ENCODE measurements around the gene MT1G.
"Not testable (repeated sequence)": the region's sequence is repeated elsewhere in the genome, so short reads cannot be mapped to it uniquely, and the experiment has no call there.

The MT1G gene

GRCh38 chr16:56667581-56668571 is at the start of gene MT1G:
MT1G (minus strand) TSS chr16:56668065; CDS start chr16:56667993, 72 bp downstream.
- DNase-seq = peak; percentile 87

GRCh38 chr16:56717532-56717931 is 49.7 kb upstream of the MT1G start:
- DNase-seq = not testable (repeated sequence)

DNA sequence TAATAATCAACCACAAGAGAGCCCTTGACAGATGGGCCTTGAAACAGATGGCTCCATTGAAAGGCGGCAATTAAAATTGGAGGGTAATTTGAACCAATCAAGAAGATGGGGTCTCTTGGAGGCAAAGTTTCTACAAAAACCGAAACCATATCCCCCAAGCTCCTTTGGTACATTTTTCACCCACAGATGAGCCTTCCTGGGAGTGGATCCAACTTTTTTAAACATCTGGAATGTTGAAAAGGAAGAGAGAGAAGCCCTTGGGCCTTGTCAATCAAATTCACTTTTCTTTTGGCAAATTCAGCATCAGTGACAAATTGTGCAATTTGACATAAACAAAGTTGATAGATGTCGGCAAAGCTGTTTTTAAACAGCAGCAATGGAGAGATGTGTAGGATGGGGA is 48.9 kb upstream of the MT1G start:
- no peak for DNase-seq

DNA sequence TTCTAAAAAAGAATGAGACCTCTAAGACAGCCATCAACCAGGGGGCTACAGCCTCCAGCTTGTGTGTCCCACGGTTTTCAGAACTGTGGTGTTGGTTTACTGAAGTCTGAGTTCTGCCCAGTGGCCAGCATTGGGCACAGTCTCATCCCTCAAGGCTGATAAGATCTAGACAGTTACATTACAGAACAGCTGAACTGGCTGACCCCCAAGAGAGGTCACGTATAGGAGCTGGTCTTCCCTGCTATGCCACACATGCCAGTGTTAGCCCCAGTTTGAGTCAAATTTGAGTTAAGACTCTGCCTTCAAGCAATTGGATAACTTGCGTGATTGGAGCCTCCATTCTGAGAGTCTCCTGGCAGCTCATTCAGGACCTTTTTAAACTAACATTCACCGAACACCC is 47.3 kb upstream of the MT1G start:
- DNase-seq = no peak

DNA sequence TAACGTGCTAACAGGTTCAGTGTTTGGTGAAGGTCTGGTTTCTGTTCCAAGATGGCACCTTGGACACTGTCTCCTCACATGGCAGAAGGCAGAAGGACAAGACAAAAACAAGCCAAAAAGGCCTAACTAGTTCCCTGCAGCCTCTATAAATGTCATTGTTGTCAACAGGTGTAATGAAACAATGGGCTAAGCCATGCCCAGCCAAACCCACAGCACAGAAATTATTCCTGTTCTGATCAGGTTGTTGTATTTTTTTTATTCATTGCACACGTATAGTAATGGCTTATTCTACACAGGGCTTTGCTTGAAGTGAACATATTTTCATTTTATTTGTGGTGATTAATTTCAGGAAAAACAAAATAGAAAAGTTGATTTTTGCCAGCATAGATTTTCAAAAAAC is 45.9 kb upstream of the MT1G start:
- no peak for DNase-seq

DNA sequence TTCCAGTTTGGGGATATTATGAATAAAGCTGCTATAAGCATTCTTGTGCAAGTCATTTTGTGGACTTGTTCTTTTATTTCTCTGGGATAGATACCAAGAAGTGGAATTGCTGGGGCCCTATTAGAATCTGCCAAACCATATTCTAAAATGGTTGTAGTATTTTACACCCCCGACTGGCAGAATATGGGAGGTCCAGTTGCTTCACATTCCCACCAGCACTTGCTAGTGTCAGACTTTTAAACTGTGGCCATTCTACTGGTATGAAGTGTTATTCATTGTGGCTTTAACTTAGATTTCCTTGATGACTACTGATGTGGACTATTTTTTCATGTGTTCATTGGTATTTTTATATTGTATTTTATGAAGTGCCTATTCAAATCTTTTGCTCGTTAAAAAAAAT is 44.0 kb upstream of the MT1G start:
- DNase-seq = no peak

- DNase-seq = no peak
Measured at GRCh38 chr16:56710181-56710737, 42.4 kb upstream of the MT1G start.

DNA sequence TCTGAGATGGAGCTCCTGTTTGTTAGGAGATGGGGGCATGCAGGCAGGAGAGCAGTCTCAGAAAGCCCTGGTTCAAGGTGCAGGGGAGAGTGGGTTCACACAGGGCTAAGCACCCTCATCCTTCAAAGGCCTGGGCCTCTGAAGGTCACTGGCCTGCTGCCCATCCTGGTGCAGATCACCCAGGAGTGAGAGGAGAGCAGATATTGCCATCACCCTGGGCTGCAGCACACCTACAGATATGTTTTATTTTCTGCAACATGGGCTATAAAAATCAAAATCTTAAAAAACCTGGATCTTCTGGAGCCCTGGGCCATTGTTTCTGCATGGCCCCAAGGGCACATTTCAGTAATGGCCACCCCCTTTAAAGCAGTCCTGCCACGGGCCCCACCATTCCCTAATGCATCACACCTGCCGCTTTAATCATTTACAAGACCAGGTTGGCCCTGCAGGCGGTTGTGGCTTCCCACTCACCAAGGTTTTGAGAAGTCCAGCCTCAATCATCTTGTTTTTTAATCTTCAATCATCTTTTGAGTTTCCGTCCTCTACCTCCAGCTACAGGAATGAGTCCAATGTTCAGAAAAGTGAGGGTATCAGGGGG is 41.7 kb upstream of the MT1G start:
- DNase-seq = no peak

DNA sequence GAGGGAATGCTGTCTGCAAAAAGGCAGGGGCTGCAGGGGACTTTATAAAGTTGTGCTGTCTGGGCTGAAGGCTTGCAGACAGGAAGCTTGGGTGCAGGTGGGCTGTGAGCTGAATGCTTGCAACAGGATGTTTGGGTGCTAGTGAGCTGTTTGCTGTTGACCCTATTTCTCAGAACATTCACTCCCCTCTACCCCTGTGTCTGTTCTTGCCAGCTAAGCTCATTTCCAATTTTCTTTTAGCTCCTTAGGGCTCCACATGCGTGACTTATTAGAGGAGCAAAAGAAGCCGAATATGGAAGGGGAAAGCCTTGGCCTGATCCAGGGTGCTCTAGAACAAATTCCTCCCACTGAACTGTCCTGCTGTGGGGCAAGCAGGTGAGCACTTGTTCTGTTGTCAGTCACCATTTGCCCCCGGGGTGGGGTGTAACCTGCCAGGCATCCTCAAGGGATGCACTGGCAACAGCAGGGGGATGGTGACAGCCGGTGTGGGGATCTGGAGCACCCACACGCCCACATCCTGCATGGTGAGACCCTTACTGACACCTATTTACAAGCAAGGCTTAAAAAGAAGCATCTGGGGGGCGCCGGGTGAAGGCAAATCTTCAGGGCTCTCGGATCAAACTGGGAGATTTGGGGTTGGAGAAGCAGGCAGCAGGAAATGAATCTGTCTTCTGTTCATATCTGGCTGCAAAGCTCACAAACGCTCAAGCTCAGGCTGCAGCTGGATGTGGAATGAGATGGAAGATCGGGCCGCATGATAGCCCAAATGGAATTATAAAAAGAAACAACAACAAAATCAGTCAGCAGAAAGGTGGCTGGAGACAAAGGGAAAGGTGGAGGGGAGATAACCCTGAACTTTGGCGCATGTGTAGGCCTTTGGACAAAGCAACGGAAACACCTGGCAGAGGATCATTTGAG is 40.9 kb upstream of the MT1G start:
- DNase-seq = no peak

GRCh38 chr16:56702836-56703235 is 35.0 kb upstream of the MT1G start:
- DNase-seq = no peak

DNA sequence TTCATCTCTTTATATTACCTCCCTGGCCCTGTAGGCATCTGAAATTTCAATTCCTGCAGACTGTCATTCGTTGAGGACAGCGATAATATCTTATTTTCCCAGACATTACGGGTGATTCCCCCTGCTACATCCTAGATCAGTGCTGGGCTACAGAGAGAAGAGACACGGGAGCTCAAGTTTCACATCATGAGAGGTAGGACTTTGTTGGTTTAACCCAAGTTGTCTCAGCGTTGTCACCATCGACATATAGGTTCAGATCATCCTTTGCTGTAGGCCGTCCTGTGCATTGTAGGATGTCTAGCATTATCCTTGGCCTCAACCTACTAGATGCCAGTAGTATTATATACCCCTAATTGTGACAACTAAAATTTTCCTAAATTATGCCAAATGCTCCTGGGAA is 33.7 kb upstream of the MT1G start:
- DNase-seq = no peak

GRCh38 chr16:56700631-56701030 is 32.8 kb upstream of the MT1G start:
- DNase-seq = no peak

- DNase-seq = no peak
Measured at GRCh38 chr16:56700195-56700594, 32.3 kb upstream of the MT1G start.

DNA sequence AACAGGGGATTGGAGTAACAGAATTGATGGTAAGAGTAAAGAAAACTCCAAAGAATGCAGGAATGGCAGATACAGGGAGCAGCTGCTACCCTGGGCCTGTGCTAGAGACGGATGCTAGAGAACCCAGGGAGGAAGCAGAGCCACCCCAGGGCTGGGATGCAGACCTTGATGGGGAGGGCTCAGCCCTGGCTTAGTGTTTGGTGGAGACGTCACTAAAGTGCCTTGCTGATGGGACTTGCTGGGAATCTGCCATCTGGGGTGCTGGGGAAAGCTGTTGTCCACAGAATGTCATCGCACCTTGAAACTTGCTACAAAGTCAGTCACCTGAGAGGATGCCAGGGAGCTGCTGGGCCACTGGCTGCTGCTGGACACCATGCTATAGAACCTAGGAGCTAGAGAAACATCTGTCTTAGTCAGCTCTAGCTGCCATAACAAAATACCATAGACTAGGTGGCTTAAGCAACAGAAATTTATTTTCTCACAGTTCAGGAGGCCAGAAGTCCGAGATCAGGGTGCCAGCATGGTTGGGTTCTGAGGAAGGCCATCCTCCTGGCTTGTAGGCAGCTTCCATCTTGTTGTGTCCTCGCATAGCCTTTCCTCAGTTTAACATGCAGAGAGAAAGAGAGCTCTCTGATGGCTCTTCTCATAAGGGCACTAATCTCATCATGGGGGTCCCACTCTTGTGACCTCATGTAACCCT is 29.7 kb upstream of the MT1G start:
- DNase-seq = no peak

- no peak for DNase-seq
Measured at GRCh38 chr16:56695246-56695645, 27.4 kb upstream of the MT1G start.

DNA sequence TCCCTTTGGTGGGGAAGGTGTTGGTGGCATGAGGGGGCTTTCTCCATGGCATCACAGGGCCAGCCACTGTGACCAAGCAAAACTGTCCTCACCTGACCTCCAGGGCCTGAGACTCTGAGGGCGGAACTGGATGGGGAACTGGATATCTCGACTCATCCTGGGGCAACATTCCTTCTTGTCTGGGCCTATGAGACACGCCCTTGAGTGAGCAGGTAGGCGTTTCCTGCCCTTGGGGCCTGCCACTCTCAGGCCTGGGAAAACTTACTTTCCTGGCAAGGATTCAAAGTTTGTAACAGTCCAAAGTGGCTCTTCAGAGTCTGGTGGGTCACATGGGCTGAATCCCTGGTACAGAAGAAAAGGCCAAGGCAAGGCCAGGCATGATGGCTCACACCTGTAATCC is 24.0 kb upstream of the MT1G start:
- peak; percentile 53 for DNase-seq

GRCh38 chr16:56690420-56691122 is 22.7 kb upstream of the MT1G start:
- DNase-seq = no peak

DNA sequence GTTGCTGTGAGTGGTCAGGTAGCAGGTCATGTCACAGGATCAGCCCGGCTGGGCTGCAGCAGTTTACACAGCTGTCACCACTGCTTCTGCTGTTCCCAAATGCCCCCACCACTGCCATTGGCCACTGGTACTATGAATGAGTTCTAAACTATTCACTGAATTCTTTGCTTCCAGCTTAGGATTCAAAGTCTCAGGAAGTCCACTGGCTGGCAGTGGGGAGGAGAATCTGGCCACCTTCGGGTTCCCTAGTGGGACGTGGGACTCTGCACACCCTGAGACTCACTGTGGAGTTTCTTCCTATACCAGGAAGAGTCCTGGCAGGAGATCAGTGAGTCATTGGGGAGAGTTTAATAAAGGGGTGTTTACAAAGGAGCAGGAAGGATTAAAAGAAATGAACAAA is 21.3 kb upstream of the MT1G start:
- peak; percentile 66 for DNase-seq

GRCh38 chr16:56688762-56689161 is 20.9 kb upstream of the MT1G start:
- DNase-seq = peak; percentile 66

DNA sequence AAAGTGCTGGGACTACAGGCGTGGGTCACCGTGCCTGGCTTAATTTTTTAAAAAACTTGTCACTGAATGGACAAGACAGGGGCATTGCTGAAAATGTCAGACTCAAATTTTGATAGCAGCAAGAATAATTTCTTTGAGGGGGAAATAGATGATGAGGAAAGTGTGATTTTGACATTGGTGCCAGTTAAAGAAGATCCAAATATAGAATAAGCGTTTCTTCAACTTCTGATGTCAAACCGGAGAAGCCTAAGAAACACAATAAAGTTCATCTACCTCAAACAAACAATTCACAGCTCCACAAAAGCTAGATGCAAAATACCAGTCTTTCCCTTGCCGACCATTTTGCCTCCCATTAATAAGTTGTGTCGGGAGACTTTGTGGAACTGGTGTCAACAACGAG is 18.9 kb upstream of the MT1G start:
- no peak for DNase-seq

DNA sequence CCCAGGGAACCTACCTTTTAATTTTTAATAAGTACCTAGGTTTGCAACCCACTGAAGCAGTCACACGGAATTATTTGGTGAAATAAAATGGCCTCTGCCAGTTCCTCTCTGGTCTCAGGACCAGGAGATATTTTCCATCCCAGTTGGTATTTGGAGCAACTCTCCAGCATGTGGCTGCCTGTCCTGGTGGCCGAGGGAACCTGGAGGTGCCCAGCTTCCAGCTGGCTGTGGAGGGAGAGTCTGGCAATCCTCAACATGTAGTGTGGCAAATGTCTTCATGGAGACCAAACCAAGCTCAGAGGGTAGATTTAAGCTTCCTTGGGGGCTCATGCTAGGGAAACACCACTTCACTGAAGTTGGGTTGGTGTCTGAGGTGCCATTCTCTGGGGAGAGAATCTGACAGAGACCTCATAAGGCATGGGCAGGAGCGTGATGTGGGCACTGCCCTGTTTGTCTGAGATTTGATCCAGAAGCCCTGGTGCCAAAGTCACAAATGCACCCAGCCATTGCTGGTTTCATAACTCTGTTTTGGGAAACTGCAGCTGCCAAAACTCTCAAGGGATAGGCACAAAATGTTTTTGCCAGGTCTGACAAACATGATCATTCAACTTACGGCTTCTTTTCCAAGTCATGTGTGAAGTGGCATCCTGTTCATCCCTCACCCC is 17.2 kb upstream of the MT1G start:
- DNase-seq = no peak
